Suppressor macrophage treated with lipopolysaccharide for 4 hours (primary cell): ENCODE measurements around the gene CCDC33.

Experiments
- DNase-seq: peaks from one replicate; pipeline ENCODE4 v3.0.0-alpha.2; 2020

Gene CCDC33

GRCh38 chr15:74290645-74291044 is 54.5 kb downstream of the CCDC33 start:
- no peak for DNase-seq

GRCh38 chr15:74291101-74292071 is 55.3 kb downstream of the CCDC33 start:
- peak; percentile 66 for DNase-seq

GRCh38 chr15:74293021-74293810 is 57.1 kb downstream of the CCDC33 start:
- DNase-seq, result no peak

- DNase-seq, result no peak
Observed at GRCh38 chr15:74294010-74294409, 57.9 kb downstream of the CCDC33 start.

GRCh38 chr15:74295800-74296199 is 59.7 kb downstream of the CCDC33 start:
- no peak for DNase-seq

GRCh38 chr15:74297887-74298286 is 61.8 kb downstream of the CCDC33 start:
- DNase-seq, result no peak

- no peak for DNase-seq
Observed at GRCh38 chr15:74300057-74300795, 64.1 kb downstream of the CCDC33 start.

GRCh38 chr15:74301583-74302361 is 65.6 kb downstream of the CCDC33 start:
- DNase-seq, result no peak

- peak; percentile 6 for DNase-seq
Observed at GRCh38 chr15:74302821-74303359, 66.8 kb downstream of the CCDC33 start.

- no peak for DNase-seq
Observed at GRCh38 chr15:74303741-74304309, 67.7 kb downstream of the CCDC33 start.

GRCh38 chr15:74304431-74304830 is 68.3 kb downstream of the CCDC33 start:
- DNase-seq, result no peak

GRCh38 chr15:74305687-74306086 is 69.6 kb downstream of the CCDC33 start:
- DNase-seq, result no peak

- no peak for DNase-seq
Observed at GRCh38 chr15:74306781-74307217, 70.7 kb downstream of the CCDC33 start.

- peak; percentile 47 for DNase-seq
Observed at GRCh38 chr15:74307827-74308811, 72.0 kb downstream of the CCDC33 start.

- DNase-seq, result no peak
Observed at GRCh38 chr15:74311734-74312444, 75.8 kb downstream of the CCDC33 start.

GRCh38 chr15:74312445-74313007 is 76.4 kb downstream of the CCDC33 start:
- no peak for DNase-seq

GRCh38 chr15:74313889-74314288 is 77.8 kb downstream of the CCDC33 start:
- DNase-seq, result no peak

- DNase-seq, result no peak
Observed at GRCh38 chr15:74314795-74315438, 78.8 kb downstream of the CCDC33 start.

GRCh38 chr15:74315626-74316025 is 79.5 kb downstream of the CCDC33 start:
- no peak for DNase-seq
